ENCODE measurements around the gene FCRLB. TPM values are rescaled to one million over a fixed set of nuclear protein-coding genes. Genes with fewer than 3 reads are reported as not detected.

The FCRLB gene
- total RNA-seq, 1 donor from 2014 or later = 0.27 TPM

GRCh38 chr1:161771973-161772372 is 50.6 kb downstream of the FCRLB start:
- Mint-ChIP-seq H3K4me1 (ENCODE audit: unreplicated experiment) (peaks cover 19% of the 10 kb centered on the region), H3K36me3 (ENCODE audit: unreplicated experiment) (no peaks in the 10 kb centered on the region), H3K9me3 (ENCODE audit: unreplicated experiment) (no peaks in the 10 kb centered on the region), H3K27me3 (ENCODE audit: unreplicated experiment) (no peaks in the 10 kb centered on the region), H3K4me3 (ENCODE audit: unreplicated experiment) (no peak overlapping the region), H3K27ac (ENCODE audit: unreplicated experiment) (no peak overlapping the region)
- no peak for TF ChIP-seq CTCF (IDR thresholded peaks at IDR 0.05)
- no peak for DNase-seq (ENCODE audit: extremely low spot score, unreplicated experiment)

GRCh38 chr1:161772397-161772796 is 51.1 kb downstream of the FCRLB start:
- H3K27me3 Mint-ChIP-seq (ENCODE audit: unreplicated experiment) = no peaks in the 10 kb centered on the region
- H3K4me3 Mint-ChIP-seq (ENCODE audit: unreplicated experiment) = no peak overlapping the region
- no peak overlapping the region for H3K27ac Mint-ChIP-seq (ENCODE audit: unreplicated experiment)
- H3K36me3 Mint-ChIP-seq (ENCODE audit: unreplicated experiment) = no peaks in the 10 kb centered on the region
- no peak for DNase-seq (ENCODE audit: extremely low spot score, unreplicated experiment)
- H3K4me1 Mint-ChIP-seq (ENCODE audit: unreplicated experiment) = peaks cover 14% of the 10 kb centered on the region
- H3K9me3 Mint-ChIP-seq (ENCODE audit: unreplicated experiment) = no peaks in the 10 kb centered on the region
- no peak for TF ChIP-seq CTCF (IDR thresholded peaks at IDR 0.05)

- H3K4me1 Mint-ChIP-seq (ENCODE audit: unreplicated experiment) = peaks cover 4% of the 10 kb centered on the region
- H3K36me3 Mint-ChIP-seq (ENCODE audit: unreplicated experiment) = peaks cover 1% of the 10 kb centered on the region
- H3K27ac Mint-ChIP-seq (ENCODE audit: unreplicated experiment) = no peak overlapping the region
- TF ChIP-seq CTCF (IDR thresholded peaks at IDR 0.05) = no peak
- no peaks in the 10 kb centered on the region for H3K27me3 Mint-ChIP-seq (ENCODE audit: unreplicated experiment)
- no peak for DNase-seq (ENCODE audit: extremely low spot score, unreplicated experiment)
- no peaks in the 10 kb centered on the region for H3K9me3 Mint-ChIP-seq (ENCODE audit: unreplicated experiment)
- H3K4me3 Mint-ChIP-seq (ENCODE audit: unreplicated experiment) = no peak overlapping the region
Observed at GRCh38 chr1:161773791-161774190, 52.4 kb downstream of the FCRLB start.

- Mint-ChIP-seq H3K9me3 (ENCODE audit: unreplicated experiment) (no peaks in the 10 kb centered on the region), H3K27me3 (ENCODE audit: unreplicated experiment) (no peaks in the 10 kb centered on the region), H3K4me3 (ENCODE audit: unreplicated experiment) (no peak overlapping the region), H3K4me1 (ENCODE audit: unreplicated experiment) (peaks cover 6% of the 10 kb centered on the region), H3K36me3 (ENCODE audit: unreplicated experiment) (peaks cover 9% of the 10 kb centered on the region), H3K27ac (ENCODE audit: unreplicated experiment) (no peak overlapping the region)
- TF ChIP-seq CTCF (IDR thresholded peaks at IDR 0.05) = no peak
- no peak for DNase-seq (ENCODE audit: extremely low spot score, unreplicated experiment)
Observed at GRCh38 chr1:161777261-161777660, 55.9 kb downstream of the FCRLB start.

Other genes starting within 250 kb of the FCRLB start
- gene FCGR2A, start 216.1 kb upstream of the FCRLB start, total RNA-seq = not detected in 2 replicates
- gene HSPA6, start 197.0 kb upstream of the FCRLB start, total RNA-seq = not detected in 2 replicates
- not detected in 2 replicates for gene FCGR3A, start 171.7 kb upstream of the FCRLB start, total RNA-seq
- not detected in 2 replicates for gene FCGR3B, start 90.4 kb upstream of the FCRLB start, total RNA-seq
- gene FCGR2B, start 58.4 kb upstream of the FCRLB start, total RNA-seq = not detected in 2 replicates
- gene FCRLA, start 14.3 kb upstream of the FCRLB start, total RNA-seq = not detected in 2 replicates
- gene DUSP12, start 28.2 kb downstream of the FCRLB start, total RNA-seq = 20.1 and 21.8 TPM in 2 replicates
- 29.7 and 32.2 TPM in 2 replicates for gene ATF6, start 44.8 kb downstream of the FCRLB start, total RNA-seq